ENCODE data around the gene ABHD12.

ABHD12 gene

DNA sequence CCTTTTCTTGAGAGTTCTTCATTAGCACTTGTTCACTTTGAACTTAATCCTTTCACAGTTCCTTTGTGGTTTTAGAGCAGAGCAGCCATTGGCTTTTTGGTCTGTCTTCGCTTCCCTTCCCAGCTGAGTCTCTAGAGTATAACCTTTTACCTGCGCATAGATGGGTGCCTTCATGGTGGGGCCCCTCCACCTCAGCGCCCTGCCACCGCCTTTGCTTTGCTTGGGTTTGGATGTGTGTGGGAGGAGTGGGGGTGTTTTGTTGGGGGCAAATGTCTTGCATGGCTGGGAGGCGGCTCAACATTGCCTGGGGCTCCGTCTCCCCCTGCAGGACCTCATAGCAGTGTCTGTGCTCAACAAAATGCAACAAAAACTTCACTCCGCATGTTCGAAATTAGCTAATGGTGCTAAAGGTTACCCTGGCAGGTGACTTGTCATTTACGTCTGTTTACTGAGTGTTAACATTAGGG, 130.8 kb downstream of the ABHD12 start:
- TF ChIP-seq, protein P1, sequence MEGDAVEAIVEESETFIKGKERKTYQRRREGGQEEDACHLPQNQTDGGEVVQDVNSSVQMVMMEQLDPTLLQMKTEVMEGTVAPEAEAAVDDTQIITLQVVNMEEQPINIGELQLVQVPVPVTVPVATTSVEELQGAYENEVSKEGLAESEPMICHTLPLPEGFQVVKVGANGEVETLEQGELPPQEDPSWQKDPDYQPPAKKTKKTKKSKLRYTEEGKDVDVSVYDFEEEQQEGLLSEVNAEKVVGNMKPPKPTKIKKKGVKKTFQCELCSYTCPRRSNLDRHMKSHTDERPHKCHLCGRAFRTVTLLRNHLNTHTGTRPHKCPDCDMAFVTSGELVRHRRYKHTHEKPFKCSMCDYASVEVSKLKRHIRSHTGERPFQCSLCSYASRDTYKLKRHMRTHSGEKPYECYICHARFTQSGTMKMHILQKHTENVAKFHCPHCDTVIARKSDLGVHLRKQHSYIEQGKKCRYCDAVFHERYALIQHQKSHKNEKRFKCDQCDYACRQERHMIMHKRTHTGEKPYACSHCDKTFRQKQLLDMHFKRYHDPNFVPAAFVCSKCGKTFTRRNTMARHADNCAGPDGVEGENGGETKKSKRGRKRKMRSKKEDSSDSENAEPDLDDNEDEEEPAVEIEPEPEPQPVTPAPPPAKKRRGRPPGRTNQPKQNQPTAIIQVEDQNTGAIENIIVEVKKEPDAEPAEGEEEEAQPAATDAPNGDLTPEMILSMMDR (conservative IDR thresholded peaks at IDR 0.05; ENCODE audit: low read depth), result no peak
- no peak for DNase-seq (ENCODE audit: low spot score)
- POLR2A ChIA-PET (ENCODE audit: low non-redundant PET), result no interaction called here
- CTCF ChIA-PET, result interaction anchor here (0.6 kb wide), 1 partner anchor 95 kb away, joined by 3 read pairs; no protein-coding TSS in a partner anchor
- H3K27ac ChIP-seq, result no peak overlapping the region

DNA sequence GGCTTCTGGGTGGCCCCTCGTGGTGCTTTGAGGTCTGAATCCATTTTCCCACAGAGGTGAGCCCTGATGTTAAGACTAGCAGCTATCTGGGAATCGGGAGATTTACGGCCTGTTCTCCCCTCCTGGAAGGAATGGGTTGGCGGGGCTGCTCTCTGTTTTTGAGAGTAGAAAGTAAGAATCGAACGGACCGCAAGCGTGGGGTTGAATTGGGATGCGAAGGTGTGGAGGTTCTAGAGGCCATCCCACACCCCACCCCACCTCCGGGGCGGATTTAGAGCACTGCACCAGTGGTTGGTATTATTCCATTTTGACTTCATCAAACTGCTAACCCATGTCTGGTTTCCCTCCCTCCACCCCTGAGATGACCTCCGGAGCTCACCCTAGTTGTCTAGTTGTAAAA, 131.3 kb downstream of the ABHD12 start:
- POLR2A ChIA-PET (ENCODE audit: low non-redundant PET), result no interaction called here
- DNase-seq (ENCODE audit: low spot score), result no peak
- CTCF ChIA-PET, result interaction anchor here (0.6 kb wide), 1 partner anchor 54 kb away, joined by 3 read pairs; no protein-coding TSS in a partner anchor
- peak overlapping the region; percentile 6 for H3K27ac ChIP-seq
- TF ChIP-seq, protein P1 (conservative IDR thresholded peaks at IDR 0.05; ENCODE audit: low read depth), result no peak

GRCh38 chr20:25258828-25259227, 131.8 kb downstream of the ABHD12 start:
- DNase-seq (ENCODE audit: low spot score), result no peak
- POLR2A ChIA-PET (ENCODE audit: low non-redundant PET), result no interaction called here

GRCh38 chr20:25258476-25258805, 132.2 kb downstream of the ABHD12 start:
- ChIA-PET POLR2A (ENCODE audit: low non-redundant PET) (no interaction called here), CTCF (interaction anchor here (0.6 kb wide), 1 partner anchor 53 kb away, joined by 3 read pairs; no protein-coding TSS in a partner anchor)
- no peak for DNase-seq (ENCODE audit: low spot score)
- TF ChIP-seq, protein P1 (conservative IDR thresholded peaks at IDR 0.05; ENCODE audit: low read depth), result no peak
- H3K27ac ChIP-seq, result peak overlapping the region; percentile 6

More at GRCh38 chr20:25258828-25259227, 131.8 kb downstream of the ABHD12 start:
- TF ChIP-seq, protein P1 (conservative IDR thresholded peaks at IDR 0.05; ENCODE audit: low read depth), result no peak
- CTCF ChIA-PET, result interaction anchor here (0.6 kb wide), 1 partner anchor 54 kb away, joined by 3 read pairs; no protein-coding TSS in a partner anchor
- peak overlapping the region; percentile 6 for H3K27ac ChIP-seq

DNA sequence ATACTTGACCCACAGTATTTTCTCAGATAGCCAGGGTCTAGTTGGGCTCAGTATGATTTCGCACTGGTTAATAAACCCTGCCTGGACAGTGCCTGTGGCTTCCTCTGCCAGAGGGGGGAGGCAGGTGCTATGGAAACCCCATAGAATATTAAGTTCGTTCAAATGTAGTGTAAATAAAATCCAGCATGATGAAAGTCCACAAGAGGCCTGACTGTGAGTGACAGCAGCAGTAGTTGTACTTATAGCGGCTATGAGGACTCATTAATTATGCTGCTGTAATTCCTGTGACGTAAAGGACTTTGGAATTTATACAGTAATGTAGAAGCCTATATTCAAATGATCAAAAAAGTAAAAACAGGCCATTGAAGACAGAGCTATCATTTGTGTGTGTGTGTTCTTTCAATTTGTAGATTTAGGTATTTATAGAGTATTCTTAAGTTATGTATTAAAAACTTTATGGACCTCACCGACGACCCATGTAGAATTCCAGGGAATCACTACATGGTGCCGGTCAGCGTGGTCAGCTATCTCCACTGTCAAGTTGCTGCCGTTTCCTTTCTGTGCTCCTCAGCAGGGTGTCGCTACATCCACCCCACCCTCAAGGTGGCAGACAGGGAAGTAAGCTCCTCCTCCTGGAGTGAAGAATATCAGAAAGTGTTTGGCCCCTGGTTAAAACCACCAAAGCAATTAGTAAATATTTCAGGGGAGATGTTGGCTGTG, 132.7 kb downstream of the ABHD12 start:
- TF ChIP-seq, protein P1 (conservative IDR thresholded peaks at IDR 0.05; ENCODE audit: low read depth), result no peak

GRCh38 chr20:25257130-25257529, 133.5 kb downstream of the ABHD12 start:
- TF ChIP-seq, protein P1 (conservative IDR thresholded peaks at IDR 0.05; ENCODE audit: low read depth), result no peak
- no peak for DNase-seq (ENCODE audit: low spot score)
- CTCF ChIA-PET, result interaction anchor here (0.6 to 1.0 kb wide), 4 partner anchors 29 to 142 kb away, joined by 3 read pairs; no protein-coding TSS in a partner anchor
- H3K27ac ChIP-seq, result peak overlapping the region; percentile 52
- POLR2A ChIA-PET (ENCODE audit: low non-redundant PET), result no interaction called here

More for the DNA sequence above, 132.7 kb downstream of the ABHD12 start:
- DNase-seq (ENCODE audit: low spot score), result no peak
- peak overlapping the region; percentile 6 for H3K27ac ChIP-seq
- CTCF ChIA-PET, result interaction anchor here (0.7 to 1.0 kb wide), 2 partner anchors 28 to 35 kb away, joined by 3 read pairs; no protein-coding TSS in a partner anchor
- POLR2A ChIA-PET (ENCODE audit: low non-redundant PET), result no interaction called here

All from RWPE1 (cell line).